Urinary bladder (tissue), 4 donors: Measurements from ENCODE around the gene NTMT1. TPM values are rescaled to one million over a fixed set of nuclear protein-coding genes. Genes with fewer than 3 reads are reported as not detected.
A peak's percentile ranks its signal among the peaks of the same experiment; 100 is the strongest.
"Not testable (repeated sequence)": the region's sequence is repeated elsewhere in the genome, so short reads cannot be mapped to it uniquely, and the experiment has no call there.

Experiments used
- DNase-seq: peaks from one replicate; pipeline ENCODE4 v3.0.0-alpha.2; 2015; ENCODE audit errors: extremely low spot score
- H3K27ac ChIP-seq: one replicate; pipeline ENCODE4 v1.5.1; 2013; ENCODE audit warnings: low read depth, mild to moderate bottlenecking, moderate library complexity
- H3K36me3 ChIP-seq: one replicate; pipeline ENCODE4 v1.6.1; 2013; ENCODE audit warnings: mild to moderate bottlenecking, moderate library complexity; ENCODE audit not compliant: insufficient read depth
- H3K4me1 ChIP-seq: one replicate; pipeline ENCODE4 v1.6.1; 2013; ENCODE audit warnings: mild to moderate bottlenecking, moderate library complexity; ENCODE audit not compliant: insufficient read depth
- H3K4me3 ChIP-seq: one replicate; pipeline ENCODE4 v1.5.1; 2013; ENCODE audit warnings: low read depth, low read length
- WGBS: extraction: QIAGEN DNeasy Blood & Tissue Kit; methylation state at CpG from one replicate; pipeline ENCODE4 v1.1.7; 2013; 5-methylcytosine and 5-hydroxymethylcytosine counted together
- polyA plus RNA-seq: library from polyadenylated mRNA; stranded (reverse); fragments of 200-250 nt; gene quantifications from one replicate; pipeline ENCODE4 v1.2.3, GENCODE V29; 2013
- total RNA-seq: library from RNA; depleted of rRNA; stranded (reverse); fragments of >200 nt; gene quantifications from one replicate; pipeline ENCODE4 v1.2.3, GENCODE V29; 2014
- donor health status: healthy with polysubstance abuse.
- donor health status: healthy.

NTMT1 gene
- total and polyA plus RNA-seq, 2 donors: 12.8 to 46.7 TPM

GRCh38 chr9:129590466-129590865, 35.5 kb upstream of the NTMT1 start:
- no peak overlapping the region for H3K27ac ChIP-seq
- no peak overlapping the region for H3K4me3 ChIP-seq
- WGBS: 90% methylated on average over 6 of the region's 6 CpGs
- H3K4me1 ChIP-seq: no peaks in the 10 kb centered on the region
- no peaks in the 10 kb centered on the region for H3K36me3 ChIP-seq
- no peak for DNase-seq

- 77% methylated on average over 5 of the region's 5 CpGs for WGBS
- DNase-seq: no peak
- Histone ChIP-seq H3K4me3 (no peak overlapping the region), H3K36me3 (no peaks in the 10 kb centered on the region), H3K27ac (no peak overlapping the region), H3K4me1 (no peaks in the 10 kb centered on the region)
Measured at GRCh38 chr9:129591916-129592315, 34.0 kb upstream of the NTMT1 start.

DNA sequence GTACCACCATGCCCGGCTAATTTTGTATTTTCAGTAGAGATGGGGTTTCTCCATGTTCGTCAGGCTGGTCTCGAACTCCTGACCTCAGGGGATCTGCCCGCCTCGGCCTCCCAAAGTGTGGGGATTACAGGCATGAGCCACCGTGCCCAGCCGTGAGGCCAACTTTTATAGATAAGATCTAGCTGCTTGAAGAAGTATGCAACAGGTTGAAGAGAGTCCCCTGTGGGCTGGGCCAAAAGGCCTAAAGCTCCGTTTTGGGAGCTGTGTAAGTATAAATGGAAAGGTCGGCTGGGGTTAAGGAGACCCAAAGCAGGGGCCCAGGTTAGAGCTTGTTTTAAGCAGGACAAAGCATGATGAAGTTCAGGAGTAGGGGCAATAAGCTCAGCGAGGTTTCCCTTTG, 33.2 kb upstream of the NTMT1 start:
- H3K27ac ChIP-seq, H3K36me3 ChIP-seq: not testable (repeated sequence)
- 79% methylated on average over 10 of the region's 10 CpGs for WGBS

GRCh38 chr9:129594632-129595031, 31.3 kb upstream of the NTMT1 start:
- no peak for DNase-seq
- no peaks in the 10 kb centered on the region for H3K36me3 ChIP-seq
- H3K4me3 ChIP-seq: no peak overlapping the region
- no peaks in the 10 kb centered on the region for H3K4me1 ChIP-seq
- 71% methylated on average over 7 of the region's 7 CpGs for WGBS
- no peak overlapping the region for H3K27ac ChIP-seq

More for the DNA sequence above, 33.2 kb upstream of the NTMT1 start:
- H3K4me1 ChIP-seq, H3K4me3 ChIP-seq, DNase-seq: not testable (repeated sequence)

GRCh38 chr9:129595311-129595741, 30.6 kb upstream of the NTMT1 start:
- Histone ChIP-seq H3K27ac (no peak overlapping the region), H3K4me1 (no peaks in the 10 kb centered on the region), H3K36me3 (no peaks in the 10 kb centered on the region), H3K4me3 (no peak overlapping the region)
- 57% methylated on average over 5 of the region's 5 CpGs for WGBS
- no peak for DNase-seq

DNA sequence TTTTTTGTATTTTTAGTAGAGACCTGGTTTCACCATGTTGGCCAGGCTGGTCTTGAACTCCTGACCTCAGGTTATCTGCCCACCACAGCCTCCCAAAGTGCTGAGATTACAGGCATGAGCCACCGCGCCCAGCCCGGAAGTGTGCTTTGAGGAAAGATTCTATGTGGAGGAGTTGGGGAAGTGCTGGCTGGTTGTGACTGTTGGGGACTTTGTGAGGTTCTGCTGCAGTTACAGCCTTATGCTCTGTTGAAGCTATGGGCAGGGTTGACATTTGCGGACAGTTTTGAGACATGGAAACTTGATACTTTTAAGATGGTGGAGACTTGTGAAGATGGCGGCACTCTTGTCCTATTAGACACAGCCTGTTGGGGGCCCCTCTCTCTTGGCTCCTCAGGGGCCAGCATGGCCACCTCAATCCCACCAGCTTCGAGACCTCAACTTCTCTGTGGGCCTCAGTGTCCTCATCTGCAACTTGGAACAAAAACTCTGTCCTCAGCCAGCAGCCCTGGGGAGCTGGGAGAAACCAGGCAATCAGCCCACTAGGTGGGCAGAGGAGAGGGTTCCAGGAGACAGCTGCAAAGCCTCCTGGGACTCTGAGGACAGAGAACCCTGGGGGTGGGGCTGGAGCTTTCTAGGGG, 29.9 kb upstream of the NTMT1 start:
- no peak overlapping the region for H3K4me3 ChIP-seq
- no peak for DNase-seq
- no peaks in the 10 kb centered on the region for H3K36me3 ChIP-seq
- peak overlapping the region; percentile 4 for H3K27ac ChIP-seq
- 77% methylated on average over 6 of the region's 6 CpGs for WGBS
- no peaks in the 10 kb centered on the region for H3K4me1 ChIP-seq

- Histone ChIP-seq H3K36me3 (no peaks in the 10 kb centered on the region), H3K4me3 (peak overlapping the region; percentile 47), H3K4me1 (no peaks in the 10 kb centered on the region), H3K27ac (peak overlapping the region; percentile 84)
- DNase-seq: no peak
- 22% methylated on average over 33 of the region's 33 CpGs for WGBS
Measured at GRCh38 chr9:129596541-129597331, 29.2 kb upstream of the NTMT1 start.

DNA sequence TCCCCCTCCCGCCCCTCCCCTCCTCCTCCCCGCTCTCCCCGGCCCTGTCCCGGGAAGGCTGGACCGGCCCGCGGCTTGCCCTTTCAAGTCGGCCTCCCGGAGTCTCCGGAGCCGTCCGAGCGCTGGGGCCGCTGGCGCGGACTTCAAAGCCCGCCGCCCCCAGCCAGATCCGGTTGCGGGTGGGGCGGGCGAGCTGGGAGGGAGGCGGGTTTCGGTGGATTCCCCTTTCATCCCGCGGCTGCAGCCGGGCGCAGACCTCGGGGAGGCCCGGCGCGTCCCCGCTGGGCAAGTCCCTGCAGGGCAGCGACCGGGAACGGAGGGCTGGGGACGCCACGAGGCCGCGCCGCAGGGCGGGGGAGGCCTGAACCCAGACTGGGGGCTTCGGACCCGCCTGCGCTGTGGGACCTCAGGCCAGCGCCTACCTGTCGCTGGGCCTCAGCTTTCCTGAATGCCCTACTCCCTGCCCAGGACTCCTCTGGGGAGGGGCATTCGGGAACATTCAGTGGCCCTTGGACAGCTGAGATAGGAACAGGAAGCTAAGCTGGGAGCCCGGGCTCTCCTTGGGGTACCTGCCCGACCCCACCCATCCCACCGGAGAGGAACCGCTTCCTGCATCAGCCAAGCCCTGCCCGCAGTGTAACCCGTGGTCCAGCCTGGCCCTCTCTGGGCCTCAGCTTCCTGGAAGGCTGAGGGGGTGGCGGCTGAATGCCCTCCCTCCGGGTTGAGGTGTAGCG, 28.4 kb upstream of the NTMT1 start:
- H3K4me1 ChIP-seq: no peaks in the 10 kb centered on the region
- H3K4me3 ChIP-seq: peak overlapping the region; percentile 47
- whole genome bisulfite sequencing: 5% methylated on average over 57 of the region's 57 CpGs
- H3K36me3 ChIP-seq: no peaks in the 10 kb centered on the region
- no peak for DNase-seq
- H3K27ac ChIP-seq: peak overlapping the region; percentile 90

DNA sequence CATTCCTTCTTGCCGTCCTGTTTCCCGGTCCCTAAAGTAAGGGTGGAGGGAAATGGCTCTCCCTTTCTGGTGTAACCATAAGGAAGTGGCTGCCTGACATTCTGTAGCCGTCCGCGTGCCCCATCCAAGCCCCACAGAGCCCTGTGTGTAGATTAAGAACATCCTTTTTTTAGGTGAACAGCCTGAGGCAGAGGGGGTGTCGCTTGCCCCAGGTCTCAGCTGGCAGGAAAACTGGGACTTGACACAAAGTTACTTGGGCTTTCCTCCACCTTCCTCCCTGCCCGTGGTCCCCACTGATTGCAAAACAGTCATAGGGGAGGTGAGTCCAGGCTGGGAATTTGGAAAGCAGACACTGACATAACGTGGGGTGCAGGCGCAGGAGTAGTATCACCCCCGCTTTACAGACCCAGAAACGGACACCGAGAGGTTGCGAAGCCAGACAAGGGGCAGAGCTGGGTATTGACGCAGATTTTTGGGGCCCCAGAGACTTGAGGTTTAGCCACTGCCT, 27.8 kb upstream of the NTMT1 start:
- Histone ChIP-seq H3K27ac (peak overlapping the region; percentile 90), H3K4me3 (peak overlapping the region; percentile 47), H3K36me3 (no peaks in the 10 kb centered on the region), H3K4me1 (no peaks in the 10 kb centered on the region)
- DNase-seq: no peak
- WGBS: 65% methylated on average over 14 of the region's 14 CpGs

- H3K27ac ChIP-seq: no peak overlapping the region
- H3K4me1 ChIP-seq: no peaks in the 10 kb centered on the region
- H3K36me3 ChIP-seq: no peaks in the 10 kb centered on the region
- WGBS: 83% methylated on average over 9 of the region's 9 CpGs
- no peak overlapping the region for H3K4me3 ChIP-seq
- no peak for DNase-seq
Measured at GRCh38 chr9:129601082-129601674, 24.8 kb upstream of the NTMT1 start.

DNA sequence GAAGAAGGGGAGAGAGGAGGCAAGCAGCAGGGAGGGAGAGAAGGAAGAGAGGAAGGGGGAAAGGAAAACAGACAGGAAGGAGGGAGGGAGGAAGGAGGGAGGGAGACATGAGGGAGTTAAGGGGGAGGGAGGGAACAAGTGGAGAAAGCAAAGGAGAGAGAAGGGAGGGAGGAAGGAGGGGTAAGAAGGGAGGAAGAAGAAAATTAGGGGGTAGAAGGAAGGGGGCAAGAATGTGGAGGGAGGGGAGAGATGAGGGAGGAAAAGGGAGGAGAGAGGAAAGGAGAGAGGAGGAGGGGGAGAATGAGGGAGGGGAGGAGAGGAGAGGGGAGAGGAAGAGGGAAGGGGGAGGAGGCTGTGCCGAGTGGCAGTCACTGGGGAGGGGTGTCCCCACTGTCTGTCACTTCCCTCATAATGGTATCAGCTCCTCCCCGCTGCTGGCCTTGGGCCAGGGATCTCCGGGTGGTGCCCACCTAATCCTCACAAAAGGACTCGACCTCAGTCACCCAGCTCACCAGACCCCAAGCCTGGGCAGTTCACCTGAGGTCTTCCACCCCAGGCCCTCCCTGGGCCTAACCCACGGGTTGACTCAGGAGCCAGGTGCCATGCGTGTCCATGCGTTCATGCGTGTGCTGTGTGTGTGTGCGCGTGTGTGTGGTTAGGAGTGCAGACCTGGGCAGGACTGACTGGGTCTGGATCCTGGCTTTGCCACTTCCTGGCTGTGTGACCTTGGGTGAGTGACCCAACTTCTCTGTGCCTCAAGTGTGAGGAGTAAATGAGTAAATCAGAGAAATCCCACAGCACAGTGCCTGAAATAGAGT, 23.2 kb upstream of the NTMT1 start:
- Histone ChIP-seq H3K4me1 (no peaks in the 10 kb centered on the region), H3K27ac (no peak overlapping the region), H3K36me3 (no peaks in the 10 kb centered on the region), H3K4me3 (no peak overlapping the region)
- WGBS: 61% methylated on average over 10 of the region's 10 CpGs
- DNase-seq: no peak

DNA sequence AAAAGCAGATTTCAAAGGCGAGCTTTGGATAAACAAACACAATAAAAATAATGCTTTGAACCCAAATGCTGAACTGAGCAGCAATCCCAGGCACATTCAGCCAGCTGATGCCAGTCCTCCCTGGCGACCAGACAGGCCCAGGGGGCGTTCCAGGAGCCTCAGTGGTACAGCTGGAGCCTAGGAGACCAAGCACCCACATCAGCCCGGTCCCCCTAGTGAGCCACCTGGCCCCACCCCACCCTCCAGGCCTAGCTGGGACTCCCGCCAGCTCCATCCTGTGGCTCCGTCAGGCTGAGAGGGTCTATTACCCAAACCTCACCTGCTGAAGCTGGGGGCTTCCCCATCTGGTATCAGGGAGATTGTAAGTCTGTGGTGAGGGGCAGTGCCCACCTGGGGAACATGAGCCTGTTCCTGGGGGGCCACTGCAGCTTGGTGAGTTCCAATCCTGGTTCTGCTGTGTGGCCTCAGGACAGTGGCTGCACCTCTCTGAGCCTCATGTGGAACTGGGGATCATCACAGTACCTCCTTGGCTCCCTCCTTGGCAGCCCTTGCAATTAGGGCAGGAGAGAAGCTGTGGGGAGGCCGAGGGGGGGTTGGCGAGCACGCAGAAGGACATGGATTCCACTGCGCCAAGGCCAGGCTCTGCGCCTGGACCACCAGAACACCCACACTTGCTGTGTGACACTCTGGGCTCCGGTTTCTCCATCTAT, 21.8 kb upstream of the NTMT1 start:
- no peaks in the 10 kb centered on the region for H3K4me1 ChIP-seq
- 77% methylated on average over 12 of the region's 12 CpGs for WGBS
- no peak overlapping the region for H3K27ac ChIP-seq
- no peaks in the 10 kb centered on the region for H3K36me3 ChIP-seq
- DNase-seq: no peak
- no peak overlapping the region for H3K4me3 ChIP-seq
